ENCODE data around the gene NARF. TPM values are rescaled to one million over a fixed set of nuclear protein-coding genes. Genes with fewer than 3 reads are reported as not detected.

Gene NARF
- total RNA-seq, 1 donor from 2014 or later, result 111 TPM

DNA sequence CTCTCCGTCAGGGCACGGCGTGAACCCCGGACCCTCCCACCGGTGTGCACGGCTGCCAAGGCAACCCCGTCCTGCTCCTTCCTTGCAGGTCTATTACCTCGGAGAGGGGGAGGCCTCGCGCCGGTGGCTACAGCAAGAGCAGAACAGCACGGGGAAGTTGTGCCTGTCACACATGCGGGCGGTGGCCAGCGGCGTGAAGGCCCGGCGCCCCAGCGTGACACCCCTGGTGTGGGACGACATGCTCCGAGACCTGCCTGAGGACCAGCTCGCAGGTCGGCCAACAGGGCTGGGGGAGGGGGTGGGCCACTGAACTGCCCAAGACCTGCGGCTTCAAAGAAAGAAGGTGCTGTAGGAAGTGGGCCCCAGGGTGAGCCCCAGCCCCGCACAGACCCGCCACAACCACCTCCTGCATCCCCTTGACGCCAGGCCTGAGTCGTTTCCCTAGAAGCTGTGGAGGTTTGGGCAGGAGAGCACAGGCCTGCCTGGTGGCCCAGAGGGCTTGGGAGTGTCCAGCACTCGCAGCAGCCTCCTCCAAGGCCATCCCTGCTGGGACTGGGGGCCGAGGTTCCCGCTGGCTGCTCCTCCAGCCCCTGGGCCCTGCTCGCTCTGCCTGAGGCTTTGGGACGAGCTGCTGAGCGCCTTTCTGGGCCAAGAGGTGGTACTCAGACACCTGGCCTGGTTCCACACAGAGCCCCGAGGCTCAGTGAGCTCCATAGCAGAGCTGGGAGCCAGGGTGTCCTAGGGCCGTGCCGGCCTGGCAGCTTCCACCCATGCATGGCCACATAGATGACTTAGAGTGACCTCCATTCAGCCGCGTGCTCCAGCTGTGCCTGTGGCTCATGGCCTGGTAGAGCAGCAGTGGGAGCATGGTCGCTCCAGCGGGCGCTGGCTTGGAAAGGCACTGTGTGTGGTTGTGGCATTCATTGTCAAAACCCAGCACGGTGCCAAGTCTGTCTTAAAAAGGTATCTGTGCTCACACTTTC is 22.6 kb upstream of the NARF start:
- Mint-ChIP-seq H3K36me3 (no peaks in the 10 kb centered on the region), H3K9me3 (no peaks in the 10 kb centered on the region), H3K4me3 (no peak overlapping the region), H3K27me3 (no peaks in the 10 kb centered on the region), H3K27ac (no peak overlapping the region), H3K4me1 (ENCODE audit: unreplicated experiment) (no peaks in the 10 kb centered on the region)
- TF ChIP-seq, protein P1, sequence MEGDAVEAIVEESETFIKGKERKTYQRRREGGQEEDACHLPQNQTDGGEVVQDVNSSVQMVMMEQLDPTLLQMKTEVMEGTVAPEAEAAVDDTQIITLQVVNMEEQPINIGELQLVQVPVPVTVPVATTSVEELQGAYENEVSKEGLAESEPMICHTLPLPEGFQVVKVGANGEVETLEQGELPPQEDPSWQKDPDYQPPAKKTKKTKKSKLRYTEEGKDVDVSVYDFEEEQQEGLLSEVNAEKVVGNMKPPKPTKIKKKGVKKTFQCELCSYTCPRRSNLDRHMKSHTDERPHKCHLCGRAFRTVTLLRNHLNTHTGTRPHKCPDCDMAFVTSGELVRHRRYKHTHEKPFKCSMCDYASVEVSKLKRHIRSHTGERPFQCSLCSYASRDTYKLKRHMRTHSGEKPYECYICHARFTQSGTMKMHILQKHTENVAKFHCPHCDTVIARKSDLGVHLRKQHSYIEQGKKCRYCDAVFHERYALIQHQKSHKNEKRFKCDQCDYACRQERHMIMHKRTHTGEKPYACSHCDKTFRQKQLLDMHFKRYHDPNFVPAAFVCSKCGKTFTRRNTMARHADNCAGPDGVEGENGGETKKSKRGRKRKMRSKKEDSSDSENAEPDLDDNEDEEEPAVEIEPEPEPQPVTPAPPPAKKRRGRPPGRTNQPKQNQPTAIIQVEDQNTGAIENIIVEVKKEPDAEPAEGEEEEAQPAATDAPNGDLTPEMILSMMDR (conservative IDR thresholded peaks at IDR 0.05), result no peak
- no peak for DNase-seq (ENCODE audit: extremely low spot score, unreplicated experiment)

DNA sequence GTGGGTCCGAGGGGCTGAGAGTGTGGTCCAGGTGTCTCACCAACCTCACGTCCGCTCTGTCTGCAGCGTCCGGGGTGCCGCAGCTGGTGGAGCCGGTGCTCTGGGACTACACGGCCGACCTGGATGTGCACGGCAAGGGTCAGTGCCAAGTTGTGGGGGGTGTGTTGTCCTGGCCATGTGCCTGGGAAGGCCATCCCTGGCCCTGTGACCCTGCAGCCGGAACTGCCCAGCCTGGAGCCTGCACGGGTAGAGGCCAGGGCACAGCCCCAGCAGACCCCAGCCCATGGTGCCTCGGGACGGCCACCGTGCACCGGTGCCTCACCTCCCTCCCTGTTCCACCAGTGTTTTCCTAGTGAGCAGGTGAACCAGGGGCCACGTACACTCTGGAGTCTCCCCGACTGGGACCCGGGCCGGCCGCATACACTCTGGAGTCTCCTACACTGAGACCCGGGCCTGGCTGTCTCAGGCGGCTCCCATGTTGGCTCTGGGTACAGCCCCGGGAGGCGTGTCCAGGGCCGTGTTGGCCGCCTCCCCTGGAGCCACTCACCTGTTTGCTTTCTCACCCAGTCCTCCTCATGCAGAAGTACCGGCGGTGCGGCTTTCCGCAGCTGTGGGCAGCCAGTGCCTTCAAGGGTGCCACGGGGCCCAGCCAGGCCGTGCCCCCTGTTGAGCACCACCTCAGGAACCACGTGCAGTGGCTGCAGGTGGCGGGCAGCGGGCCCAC is 21.8 kb upstream of the NARF start:
- no peak for DNase-seq (ENCODE audit: extremely low spot score, unreplicated experiment)

DNA sequence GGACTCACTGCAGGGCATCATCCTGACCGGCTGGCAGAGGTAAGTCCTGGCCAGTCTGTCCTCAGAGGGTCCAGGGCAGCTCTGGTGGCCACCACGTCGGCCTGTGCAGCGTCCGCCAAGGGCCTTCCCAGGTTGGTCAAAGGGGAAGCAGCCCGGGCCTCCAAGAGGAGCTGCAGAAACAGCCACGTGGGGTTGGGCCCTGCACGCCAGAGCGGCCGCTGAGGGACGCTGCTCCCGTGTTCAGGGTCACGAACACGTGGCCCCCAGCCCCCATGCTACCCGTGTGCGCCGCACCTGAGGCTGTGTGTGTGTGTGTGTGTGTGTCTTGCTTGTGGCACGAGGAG is 21.2 kb upstream of the NARF start:
- H3K36me3 Mint-ChIP-seq, result no peaks in the 10 kb centered on the region
- DNase-seq (ENCODE audit: extremely low spot score, unreplicated experiment), result no peak
- H3K27me3 Mint-ChIP-seq, result no peaks in the 10 kb centered on the region
- TF ChIP-seq, protein P1 (conservative IDR thresholded peaks at IDR 0.05), result no peak
- no peak overlapping the region for H3K4me3 Mint-ChIP-seq
- no peak overlapping the region for H3K27ac Mint-ChIP-seq
- H3K9me3 Mint-ChIP-seq, result no peaks in the 10 kb centered on the region
- H3K4me1 Mint-ChIP-seq (ENCODE audit: unreplicated experiment), result no peaks in the 10 kb centered on the region

More for the DNA sequence above, 21.8 kb upstream of the NARF start:
- H3K27ac Mint-ChIP-seq, result no peak overlapping the region
- no peaks in the 10 kb centered on the region for H3K36me3 Mint-ChIP-seq
- H3K9me3 Mint-ChIP-seq, result no peaks in the 10 kb centered on the region
- H3K27me3 Mint-ChIP-seq, result no peaks in the 10 kb centered on the region
- TF ChIP-seq, protein P1 (conservative IDR thresholded peaks at IDR 0.05), result no peak
- no peaks in the 10 kb centered on the region for H3K4me1 Mint-ChIP-seq (ENCODE audit: unreplicated experiment)
- no peak overlapping the region for H3K4me3 Mint-ChIP-seq

DNA sequence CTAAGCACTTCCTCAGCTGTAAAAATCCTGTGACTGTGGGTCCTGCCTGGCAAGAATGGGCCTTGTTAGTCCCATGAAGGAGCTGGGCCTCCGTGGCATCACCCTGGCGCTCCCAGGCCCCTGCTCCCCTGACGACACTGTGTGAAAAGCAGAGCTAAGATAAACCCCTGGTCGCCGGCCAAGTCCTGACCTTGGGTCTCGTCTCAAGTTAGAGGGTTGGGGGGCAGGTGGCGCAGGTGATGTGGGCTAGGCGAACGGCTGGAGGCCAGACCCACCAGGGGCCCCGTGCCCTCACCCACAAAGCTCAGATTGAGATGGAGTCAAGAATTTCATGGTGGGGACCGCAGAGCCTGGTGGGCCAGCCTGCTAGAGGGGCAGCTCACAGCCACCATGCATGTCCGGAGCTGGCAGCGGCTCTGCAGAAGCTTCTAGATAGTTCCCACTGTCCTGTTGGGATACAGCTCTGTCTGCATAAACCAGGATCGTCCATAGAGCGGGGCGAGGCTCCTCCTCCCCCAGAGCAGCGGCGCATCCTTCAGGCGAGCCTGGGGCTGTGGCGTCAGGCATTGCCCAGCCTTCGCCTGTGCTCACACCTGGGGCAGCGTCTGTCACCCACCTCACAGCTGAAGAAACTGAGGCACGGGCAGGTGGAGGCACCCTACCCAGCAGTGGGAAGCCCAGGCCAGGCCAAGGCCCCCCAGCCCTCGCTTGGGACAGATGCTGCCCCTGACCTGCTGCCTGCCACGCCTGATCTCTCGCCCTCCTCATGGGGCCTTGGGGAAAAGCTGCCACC is 19.9 kb upstream of the NARF start:
- DNase-seq (ENCODE audit: extremely low spot score, unreplicated experiment), result no peak
- Mint-ChIP-seq H3K9me3 (no peaks in the 10 kb centered on the region), H3K4me1 (ENCODE audit: unreplicated experiment) (no peaks in the 10 kb centered on the region), H3K4me3 (no peak overlapping the region), H3K36me3 (no peaks in the 10 kb centered on the region), H3K27me3 (no peaks in the 10 kb centered on the region), H3K27ac (no peak overlapping the region)
- TF ChIP-seq, protein P1 (conservative IDR thresholded peaks at IDR 0.05), result no peak

DNA sequence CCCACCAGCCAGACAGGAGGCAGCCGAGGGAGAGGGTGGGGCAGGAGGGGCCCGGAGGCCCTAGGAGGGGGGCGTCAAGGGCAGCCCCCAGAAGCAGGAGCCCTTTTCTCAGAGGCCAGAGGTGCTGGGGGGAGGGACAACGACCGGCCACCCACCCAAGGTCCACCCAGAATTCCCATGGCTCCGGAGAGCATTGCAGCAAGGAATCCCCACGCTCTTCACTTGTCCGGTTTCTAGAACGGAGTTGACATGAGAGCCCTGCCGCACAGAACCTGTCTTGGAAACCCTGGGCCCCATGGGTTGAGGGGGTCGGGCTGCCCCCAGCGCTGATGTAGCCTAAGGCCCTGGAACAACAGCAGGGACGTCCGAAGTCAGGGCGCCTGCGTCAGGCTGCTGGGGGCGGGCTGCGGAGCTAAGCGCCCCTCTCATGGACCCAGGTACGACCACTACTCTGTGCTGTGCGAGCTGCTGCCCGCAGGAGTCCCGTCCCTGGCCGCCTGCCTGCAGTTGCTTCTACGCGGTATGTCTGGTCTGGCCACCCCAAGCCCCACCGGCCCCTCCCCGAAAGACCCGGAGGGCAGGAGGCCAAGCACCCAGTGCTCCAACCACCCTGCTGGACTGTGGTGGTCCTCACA is 19.2 kb upstream of the NARF start:
- Mint-ChIP-seq H3K9me3 (no peaks in the 10 kb centered on the region), H3K4me1 (ENCODE audit: unreplicated experiment) (no peaks in the 10 kb centered on the region), H3K36me3 (no peaks in the 10 kb centered on the region), H3K4me3 (no peak overlapping the region), H3K27me3 (no peaks in the 10 kb centered on the region), H3K27ac (no peak overlapping the region)
- no peak for DNase-seq (ENCODE audit: extremely low spot score, unreplicated experiment)
- TF ChIP-seq, protein P1 (conservative IDR thresholded peaks at IDR 0.05), result no peak

All from type B pancreatic cell (in vitro differentiated cells).